Activated CD4-positive, alpha-beta T cell treated with anti-CD3 and anti-CD28 coated beads for 4 hours (primary cell): Measurements from ENCODE around the gene DRD5.
"Not testable (repeated sequence)": the region's sequence is repeated elsewhere in the genome, so short reads cannot be mapped to it uniquely, and the experiment has no call there.

Experiments used
- DNase-seq, 2 donors: peaks; one replicate each; pipeline ENCODE4 v3.0.0-alpha.2; 2020

Gene DRD5

DNA sequence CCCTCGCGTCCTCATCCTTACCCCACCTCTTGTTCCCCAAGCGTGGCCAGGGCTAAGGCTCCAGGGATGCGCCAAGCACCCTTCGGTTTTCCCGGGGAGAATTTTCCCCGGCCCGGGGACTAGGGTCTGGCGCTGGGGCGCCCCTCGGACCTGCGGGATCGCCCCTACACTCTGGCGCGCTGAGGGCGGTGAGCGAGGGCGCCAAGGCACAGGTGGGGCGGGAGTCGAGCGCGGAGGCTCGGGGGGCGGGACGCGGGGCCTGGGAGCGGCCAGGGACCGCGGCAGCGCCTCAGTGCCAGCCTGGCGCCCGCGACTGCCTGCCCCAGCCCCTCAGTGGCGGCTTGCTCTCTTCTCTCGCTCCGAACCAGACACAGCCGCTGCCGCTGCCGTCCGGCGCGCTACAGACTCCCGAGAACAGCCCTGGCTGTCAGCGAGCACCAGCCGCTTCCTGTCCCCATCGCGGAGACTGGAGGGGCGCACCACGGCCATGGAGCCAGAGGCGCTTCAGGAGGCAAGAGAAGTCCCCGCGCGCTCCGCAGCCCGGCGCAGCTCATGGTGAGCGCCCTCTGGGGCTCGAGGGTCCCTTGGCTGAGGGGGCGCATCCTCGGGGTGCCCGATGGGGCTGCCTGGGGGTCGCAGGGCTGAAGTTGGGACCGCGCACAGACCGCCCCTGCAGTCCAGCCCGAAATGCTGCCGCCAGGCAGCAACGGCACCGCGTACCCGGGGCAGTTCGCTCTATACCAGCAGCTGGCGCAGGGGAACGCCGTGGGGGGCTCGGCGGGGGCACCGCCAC, at the start of gene DRD5:
TSS of gene DRD5 (plus strand) at position 292 of the 793 bp plus-strand sequence. CDS start at position 688, 396 bp downstream.
- no peak for DNase-seq

DNA sequence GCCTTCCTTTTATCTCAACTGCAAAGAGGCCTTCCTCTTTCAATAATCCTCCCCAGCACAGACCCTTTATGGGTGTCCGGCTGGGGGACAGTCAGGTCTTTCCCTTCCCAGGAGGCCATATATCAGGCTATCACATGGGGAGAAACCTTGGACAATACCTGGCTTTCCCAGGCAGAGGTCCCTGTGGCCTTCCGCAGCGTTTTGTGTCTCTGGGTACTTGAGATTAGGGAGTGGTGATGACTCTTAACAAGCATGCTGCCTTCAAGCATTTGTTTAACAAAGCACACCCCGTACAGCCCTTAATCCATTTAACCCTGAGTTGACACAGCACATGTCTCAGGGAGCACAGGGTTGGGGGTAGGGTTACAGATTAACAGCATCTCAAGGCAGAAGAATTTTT, 49.2 kb upstream of the DRD5 start:
- DNase-seq: not testable (repeated sequence)

DNA sequence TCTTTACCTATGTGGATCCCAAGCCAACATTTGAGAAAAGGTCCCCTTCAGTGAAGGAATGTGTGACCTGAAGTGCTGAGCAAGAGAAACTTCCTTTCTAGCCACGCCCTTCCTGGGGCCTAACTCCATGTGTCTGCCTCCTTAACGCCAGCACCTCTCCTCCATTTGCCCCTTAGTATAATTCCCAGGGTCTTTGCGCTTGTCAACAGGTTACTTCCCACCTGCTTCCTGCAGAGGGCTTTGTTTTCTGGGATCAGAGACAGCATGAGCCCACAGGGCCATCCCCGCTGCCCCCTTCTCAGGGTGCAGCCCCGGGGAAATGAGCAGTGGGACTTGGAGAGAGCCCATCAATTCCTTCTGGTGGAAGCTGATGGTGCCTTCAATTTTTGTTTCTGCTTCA, 45.9 kb upstream of the DRD5 start:
- no peak for DNase-seq

GRCh38 chr4:9737280-9737679, 44.2 kb upstream of the DRD5 start:
- not testable (repeated sequence) for DNase-seq

DNA sequence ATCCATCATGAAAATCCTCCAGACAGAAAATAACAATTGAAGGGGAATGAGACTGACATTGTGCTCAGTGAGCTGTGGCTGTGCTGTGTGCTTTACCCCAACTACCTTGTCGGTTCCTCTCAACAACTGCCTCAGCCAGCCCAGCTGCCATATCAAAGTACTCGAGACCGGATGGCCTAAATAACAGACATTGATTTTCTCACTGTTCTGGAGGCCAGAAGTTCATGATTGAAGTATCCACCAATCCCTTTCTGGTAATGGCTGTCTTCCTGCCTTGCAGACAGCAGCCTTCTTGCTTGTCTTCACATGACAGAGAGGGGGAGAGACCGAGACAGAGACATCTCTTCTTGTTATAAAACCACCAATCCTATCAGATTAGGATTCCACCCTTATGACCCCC, 37.6 kb upstream of the DRD5 start:
- not testable (repeated sequence) for DNase-seq

DNA sequence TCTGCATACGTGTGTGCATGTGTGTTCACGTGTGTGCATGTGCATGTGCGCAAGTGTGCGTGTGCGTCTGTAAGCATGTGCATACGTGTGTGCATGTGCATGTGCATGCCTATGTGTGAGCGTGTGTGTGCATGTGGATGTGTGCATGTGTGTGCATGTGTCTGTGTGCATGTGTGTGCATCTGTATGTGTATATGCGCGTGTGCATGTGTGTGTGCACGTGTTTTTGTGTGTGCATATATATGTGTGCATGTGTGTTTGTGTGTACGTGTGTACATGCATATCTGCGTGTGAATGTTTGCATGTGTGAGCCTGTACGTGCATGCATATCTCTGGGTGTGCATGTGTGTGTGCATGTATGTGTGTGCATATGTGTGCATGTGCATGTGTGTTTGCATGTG, 35.7 kb upstream of the DRD5 start:
- no peak for DNase-seq

GRCh38 chr4:9758641-9759317, 22.7 kb upstream of the DRD5 start:
- no peak for DNase-seq

- peak in 1 of 2 donors; percentile 5 for DNase-seq
These were observed 18.5 kb upstream of the DRD5 start for GRCh38 chr4:9762823-9763475.

- DNase-seq: no peak
These were observed 17.2 kb upstream of the DRD5 start for GRCh38 chr4:9764155-9764696.

DNA sequence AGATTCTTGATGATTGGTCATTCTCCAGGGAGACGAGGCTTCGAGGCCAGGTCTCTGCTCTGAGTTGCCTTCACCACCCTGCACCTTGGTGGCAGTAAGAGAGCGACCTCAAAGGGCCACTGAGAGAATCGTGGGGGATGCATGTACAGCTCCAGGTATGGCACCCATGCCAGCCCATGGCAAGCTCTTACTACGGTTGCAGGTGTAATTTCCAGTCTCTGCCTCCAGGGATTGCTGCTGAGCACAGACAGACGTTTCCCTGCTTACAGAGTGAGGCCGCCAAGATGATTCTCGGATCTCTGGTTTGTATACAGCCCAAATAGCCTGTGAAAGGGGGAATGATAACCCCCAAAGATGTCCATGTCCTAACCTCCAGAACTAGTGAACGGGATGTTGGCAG, 16.3 kb upstream of the DRD5 start:
- no peak for DNase-seq

DNA sequence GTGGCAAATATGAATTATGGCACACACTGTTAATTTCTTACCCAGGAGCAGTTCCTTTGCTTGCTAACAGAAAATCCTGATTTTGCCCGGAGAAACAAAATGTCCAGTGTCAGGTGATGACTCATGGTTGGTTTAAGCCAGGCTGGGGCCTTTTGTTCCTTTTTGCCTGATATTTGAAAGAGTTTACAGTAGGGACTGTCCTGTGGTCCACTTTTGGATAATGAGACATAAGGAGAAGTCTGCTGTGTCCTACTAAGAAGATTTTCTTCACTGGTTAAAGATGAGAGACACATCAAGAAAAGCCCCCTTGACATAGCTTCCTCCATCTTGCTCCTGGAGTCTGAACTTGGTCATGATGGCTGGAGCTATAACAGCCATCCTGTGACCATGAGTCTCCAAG, 12.1 kb upstream of the DRD5 start:
- no peak for DNase-seq

DNA sequence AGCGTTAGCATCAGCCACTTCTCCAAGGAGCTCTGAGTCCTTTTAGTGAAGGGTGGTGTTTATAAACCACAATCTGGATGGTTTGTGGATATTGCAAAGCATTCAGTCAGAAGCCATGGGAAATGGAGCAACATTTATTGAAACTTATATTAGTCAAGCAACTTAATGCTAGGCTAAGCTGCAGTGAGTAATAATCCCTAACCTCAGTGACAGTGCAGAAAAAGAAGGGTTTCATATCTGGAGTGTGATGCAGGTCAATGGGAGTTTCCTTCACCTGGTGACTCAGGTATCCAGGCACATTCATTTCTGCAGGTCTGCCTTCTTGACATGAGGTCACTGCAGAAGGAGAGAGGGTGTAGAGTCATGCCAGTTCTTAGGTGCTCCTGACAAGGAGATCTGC, 10.4 kb upstream of the DRD5 start:
- no peak for DNase-seq

DNA sequence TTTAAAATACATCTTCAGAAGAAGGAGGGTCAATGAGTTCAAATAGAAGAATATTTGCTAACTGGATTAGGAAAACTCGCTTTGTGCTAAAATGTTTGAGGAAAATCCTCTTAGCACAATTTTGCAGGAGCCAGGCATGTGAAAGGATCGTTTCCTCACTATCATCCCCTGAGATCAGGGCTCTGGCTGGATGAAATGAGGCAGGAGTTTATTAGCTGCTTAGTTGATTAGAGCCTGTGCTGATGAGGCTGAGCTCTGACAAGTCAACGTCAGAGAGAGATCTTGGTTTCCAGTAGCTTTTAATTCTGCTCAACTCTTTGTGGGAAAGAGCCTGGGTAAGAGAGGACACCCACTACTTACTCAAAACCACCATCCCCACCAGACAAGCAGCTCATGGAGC, 8.0 kb upstream of the DRD5 start:
- DNase-seq: no peak

- no peak for DNase-seq
These were observed 652 bp downstream of the DRD5 start for GRCh38 chr4:9782136-9782436.

DNA sequence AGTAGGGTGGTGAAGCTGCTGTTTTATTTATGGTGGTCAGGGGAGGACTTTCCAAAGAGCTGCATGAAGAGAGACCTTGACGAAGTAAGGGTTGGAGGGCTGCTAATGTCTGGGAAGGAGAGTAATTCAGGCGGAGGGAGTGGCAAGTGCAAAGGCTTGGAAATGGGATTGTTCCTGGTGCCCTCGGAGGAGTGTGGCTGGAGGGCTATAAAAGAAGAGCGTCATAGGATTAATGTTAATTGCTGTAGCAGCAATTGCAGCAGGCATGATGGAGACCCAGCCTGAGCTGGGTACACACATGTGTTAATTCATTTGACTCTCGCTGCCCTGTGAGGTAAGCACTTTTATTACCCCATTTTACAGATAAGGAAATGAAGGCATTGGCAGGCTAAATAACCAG, 4.5 kb downstream of the DRD5 start:
- DNase-seq: not testable (repeated sequence)

DNA sequence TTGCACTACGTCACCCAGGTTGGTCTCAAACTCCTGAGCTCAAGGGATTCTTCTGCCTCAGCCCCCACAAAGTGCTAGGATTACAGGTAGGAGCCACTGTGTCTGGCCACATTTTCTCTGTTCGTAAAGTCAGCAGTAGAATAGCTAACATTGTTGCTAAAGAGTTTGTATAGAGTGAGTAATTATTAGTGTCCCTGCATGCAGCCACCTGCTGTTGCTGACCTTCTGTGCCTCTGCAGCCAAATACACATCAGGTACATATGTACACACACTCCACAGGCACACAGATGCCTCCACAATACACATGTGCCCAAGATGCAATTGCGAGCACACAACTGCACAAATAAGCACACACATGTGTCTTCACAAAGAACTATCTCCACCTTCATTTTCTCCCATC, 10.9 kb downstream of the DRD5 start:
- DNase-seq: no peak

DNA sequence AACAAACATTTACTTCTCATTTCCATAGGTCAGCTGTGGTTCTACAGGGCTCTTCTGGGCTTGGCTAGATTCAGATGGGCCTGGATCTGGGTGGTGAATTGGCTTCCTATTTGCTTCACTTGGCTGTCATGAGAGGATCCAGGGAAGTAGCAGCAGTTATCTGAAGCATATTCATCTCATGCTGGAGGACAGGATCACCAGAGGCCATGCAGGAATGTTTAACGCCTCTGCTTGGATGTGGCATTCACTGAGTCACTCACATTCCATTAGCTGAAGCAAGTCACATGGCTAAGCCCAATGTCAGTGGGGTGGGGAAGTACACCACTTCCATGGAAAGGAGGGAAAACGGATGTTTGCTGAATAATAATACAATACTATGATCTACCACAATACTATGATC, 15.2 kb downstream of the DRD5 start:
- DNase-seq: not testable (repeated sequence)

DNA sequence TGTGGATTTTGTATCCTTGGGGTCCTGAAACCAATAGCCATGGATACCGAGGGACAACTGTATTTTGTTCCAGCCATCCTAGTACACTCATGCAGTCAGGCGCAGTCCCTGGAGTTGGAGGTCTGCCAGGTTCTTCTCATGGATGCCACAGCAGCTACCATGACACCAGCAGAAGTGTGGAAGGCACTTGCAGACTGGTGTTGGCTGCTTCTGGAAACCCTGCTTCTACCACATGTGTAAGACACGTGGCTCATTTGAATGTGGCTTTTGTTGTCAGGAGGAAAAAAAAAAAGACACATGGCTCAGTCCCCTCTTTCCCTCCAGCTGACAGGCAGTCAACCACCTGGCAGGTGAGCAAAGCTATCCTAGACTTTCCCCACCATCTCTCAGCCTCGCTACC, 19.4 kb downstream of the DRD5 start:
- DNase-seq: no peak

- no peak for DNase-seq
These were observed 23.5 kb downstream of the DRD5 start for GRCh38 chr4:9804918-9805317.

GRCh38 chr4:9808077-9808476, 26.6 kb downstream of the DRD5 start:
- DNase-seq: no peak

DNA sequence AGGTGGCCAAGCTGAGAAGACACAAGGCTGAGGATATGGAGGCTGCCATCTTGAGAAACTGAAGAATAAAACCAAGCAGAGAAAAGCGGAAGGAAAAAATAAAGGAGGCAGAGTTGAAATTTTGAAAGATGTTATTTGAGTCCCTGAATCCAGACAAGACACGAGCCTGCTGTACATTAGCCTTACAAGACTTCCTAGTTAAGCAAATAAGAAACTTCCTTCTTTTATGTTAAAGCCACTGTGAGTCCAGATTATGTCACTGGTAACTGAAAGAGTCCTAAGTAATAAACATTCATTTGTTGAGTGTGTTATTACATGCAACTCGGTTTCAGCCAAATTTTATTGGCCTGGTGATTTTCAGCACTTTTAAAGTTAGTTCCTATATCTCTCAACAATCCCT, 30.4 kb downstream of the DRD5 start:
- DNase-seq: no peak

GRCh38 chr4:9812501-9813340, 31.3 kb downstream of the DRD5 start:
- no peak for DNase-seq

GRCh38 chr4:9816285-9816684, 34.9 kb downstream of the DRD5 start:
- no peak for DNase-seq
